Dendritic cell treated with granulocyte-macrophage colony-stimulating factor and Interleukin-4, amounts not matched to agents 40 ng/mL and 50 ng/mL, for 4 days (primary cell): ENCODE results near the gene ATG7.

Source experiments
- H3K27ac Mint-ChIP-seq: one replicate; pipeline ENCODE4 v1.8.0; 2022; ENCODE audit warnings: mild to moderate bottlenecking, mixed read lengths
- H3K27me3 Mint-ChIP-seq: one replicate; pipeline ENCODE4 v1.8.0; 2022; ENCODE audit warnings: mild to moderate bottlenecking, mixed read lengths
- H3K36me3 Mint-ChIP-seq: one replicate; pipeline ENCODE4 v1.8.0; 2022; ENCODE audit warnings: low read depth, mixed read lengths
- H3K4me1 Mint-ChIP-seq: one replicate; pipeline ENCODE4 v1.8.0; 2022; ENCODE audit warnings: low read depth, mixed read lengths
- H3K4me3 Mint-ChIP-seq: one replicate; pipeline ENCODE4 v1.8.0; 2022; ENCODE audit warnings: mild to moderate bottlenecking, moderate library complexity, mixed read lengths
- H3K9me3 Mint-ChIP-seq: one replicate; pipeline ENCODE4 v1.8.0; 2022; ENCODE audit warnings: mixed read lengths
- intact Hi-C: fragments of 100-400 bp; cut with micrococcal nuclease; formaldehyde crosslinking; loops from one replicate; pipeline ENCODE4 v1.15.0; 2022

The ATG7 gene

DNA sequence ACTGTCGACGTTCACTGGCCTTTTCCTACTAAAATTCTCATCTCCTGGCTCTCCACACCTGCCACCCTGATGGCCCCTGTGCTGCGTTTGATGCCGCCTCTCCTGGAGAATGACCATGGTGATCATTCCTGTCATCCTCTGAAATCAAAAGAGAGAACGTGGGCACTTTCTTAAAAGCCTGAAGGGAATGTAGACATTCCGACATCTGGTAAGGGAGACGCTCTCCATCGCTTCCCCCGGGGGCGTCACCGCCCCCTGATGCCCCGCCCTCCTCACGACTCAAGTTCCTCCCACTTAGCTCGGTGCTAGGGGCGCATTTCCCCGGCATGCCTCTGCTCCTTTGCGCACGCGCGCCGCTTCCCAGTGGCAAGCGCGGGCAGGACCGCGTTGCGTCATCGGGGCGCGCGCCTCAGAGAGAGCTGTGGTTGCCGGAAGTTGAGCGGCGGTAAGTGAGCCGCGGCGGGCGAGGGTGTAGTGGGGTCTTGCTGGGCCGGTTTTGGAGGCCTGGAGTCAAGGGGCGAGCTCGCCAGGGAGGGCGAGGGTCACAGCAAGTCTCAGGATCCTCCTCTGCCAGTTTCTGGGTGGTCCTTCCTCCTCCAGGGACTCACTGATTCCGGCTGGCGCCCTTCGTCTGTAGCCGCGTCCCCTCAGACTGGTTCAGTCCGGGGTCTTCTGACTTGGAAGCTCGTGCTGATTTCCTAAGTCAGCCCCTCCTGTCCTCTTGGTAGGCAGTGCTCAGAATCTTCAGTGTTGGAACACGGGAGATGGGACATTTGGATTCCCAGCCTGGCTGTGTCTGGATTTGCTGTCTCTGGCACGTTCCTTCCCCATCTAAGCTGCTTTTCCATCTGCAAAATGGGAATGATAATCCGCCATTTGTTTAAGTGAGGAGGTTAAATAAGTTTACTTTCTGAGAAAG, at the start of gene ATG7:
TSS of gene ATG7 (plus strand) at position 412 of the 919 bp plus-strand sequence. CDS start 26,299 bp downstream, outside the sequence.
- H3K9me3 Mint-ChIP-seq = peaks cover 21% of the 10 kb centered on the region
- H3K27ac Mint-ChIP-seq = peak within 1 kb of the TSS; percentile 96
- H3K27me3 Mint-ChIP-seq = no peaks in the 10 kb centered on the region
- H3K4me1 Mint-ChIP-seq = peaks cover 55% of the 10 kb centered on the region
- peaks cover 39% of the 10 kb centered on the region for H3K36me3 Mint-ChIP-seq
- peak within 1 kb of the TSS; percentile 79 for H3K4me3 Mint-ChIP-seq
- intact Hi-C loops = loop anchor here (5.0 kb wide), 1 partner anchor 35 kb away; no protein-coding TSS in a partner anchor

- Mint-ChIP-seq H3K27ac (no peak overlapping the region), H3K27me3 (no peaks in the 10 kb centered on the region), H3K4me1 (peaks cover 70% of the 10 kb centered on the region), H3K36me3 (peaks cover 83% of the 10 kb centered on the region), H3K9me3 (no peaks in the 10 kb centered on the region), H3K4me3 (no peak overlapping the region)
- intact Hi-C loops = no loop called here
Observed at GRCh38 chr3:11224010-11224409, 48.2 kb upstream of the ATG7 start.

- peaks cover 86% of the 10 kb centered on the region for H3K36me3 Mint-ChIP-seq
- peak overlapping the region; percentile 75 for H3K27ac Mint-ChIP-seq
- H3K9me3 Mint-ChIP-seq = no peaks in the 10 kb centered on the region
- H3K27me3 Mint-ChIP-seq = no peaks in the 10 kb centered on the region
- H3K4me3 Mint-ChIP-seq = peak overlapping the region; percentile 62
- intact Hi-C loops = no loop called here
- H3K4me1 Mint-ChIP-seq = peaks cover 74% of the 10 kb centered on the region
Observed at GRCh38 chr3:11224870-11225229, 47.3 kb upstream of the ATG7 start.

- Mint-ChIP-seq H3K36me3 (peaks cover 98% of the 10 kb centered on the region), H3K4me1 (peaks cover 85% of the 10 kb centered on the region), H3K9me3 (no peaks in the 10 kb centered on the region), H3K27ac (peak overlapping the region; percentile 75), H3K27me3 (no peaks in the 10 kb centered on the region), H3K4me3 (peak overlapping the region; percentile 35)
- intact Hi-C loops = no loop called here
Observed at GRCh38 chr3:11226042-11226370, 46.2 kb upstream of the ATG7 start.

DNA sequence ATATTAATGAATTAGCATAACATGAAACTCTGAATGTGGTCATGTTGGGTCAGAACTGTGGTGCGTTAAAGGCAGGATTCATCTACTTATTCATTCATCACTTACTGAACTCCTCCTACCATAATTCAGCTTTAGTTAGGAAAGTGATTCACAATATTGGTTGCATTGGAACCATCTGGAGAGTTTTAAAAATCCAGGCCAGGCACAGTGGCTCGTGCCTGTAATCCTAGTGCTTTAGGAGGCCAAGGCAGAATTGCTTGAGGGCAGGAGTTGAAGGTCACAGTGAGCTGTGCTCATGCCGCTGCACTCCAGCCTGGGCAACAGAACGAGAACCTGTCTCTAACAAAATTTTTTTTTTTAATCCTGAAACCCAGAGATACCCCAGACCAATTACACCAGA, 44.2 kb upstream of the ATG7 start:
- H3K27me3 Mint-ChIP-seq = no peaks in the 10 kb centered on the region
- H3K4me1 Mint-ChIP-seq = peaks cover 76% of the 10 kb centered on the region
- peaks cover 100% of the 10 kb centered on the region for H3K36me3 Mint-ChIP-seq
- no peak overlapping the region for H3K4me3 Mint-ChIP-seq
- H3K27ac Mint-ChIP-seq = no peak overlapping the region
- intact Hi-C loops = no loop called here
- H3K9me3 Mint-ChIP-seq = no peaks in the 10 kb centered on the region

DNA sequence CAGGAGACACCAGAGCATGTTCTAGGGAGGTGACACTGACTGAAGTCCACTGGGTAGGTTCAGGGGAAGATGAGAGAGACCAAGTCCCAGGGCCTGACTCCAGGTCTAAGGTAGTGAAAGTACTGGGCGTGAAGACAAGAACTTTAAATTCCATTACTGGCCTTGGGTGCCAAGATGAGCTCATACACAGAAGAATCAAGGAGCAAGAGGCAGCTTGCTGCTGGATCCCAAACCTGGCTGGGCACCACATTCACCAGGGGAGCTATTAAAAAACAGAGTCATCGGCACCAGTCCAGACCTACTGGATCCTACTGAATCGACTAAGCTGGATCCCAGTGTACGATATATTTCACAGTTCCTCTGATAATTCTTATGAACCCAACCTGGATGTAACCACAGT, 42.1 kb upstream of the ATG7 start:
- Mint-ChIP-seq H3K36me3 (peaks cover 100% of the 10 kb centered on the region), H3K4me1 (peaks cover 71% of the 10 kb centered on the region), H3K27me3 (no peaks in the 10 kb centered on the region), H3K9me3 (no peaks in the 10 kb centered on the region), H3K27ac (no peak overlapping the region), H3K4me3 (no peak overlapping the region)
- intact Hi-C loops = no loop called here

GRCh38 chr3:11230832-11231231, 41.4 kb upstream of the ATG7 start:
- intact Hi-C loops = no loop called here

GRCh38 chr3:11235385-11235784, 36.8 kb upstream of the ATG7 start:
- Mint-ChIP-seq H3K36me3 (peaks cover 100% of the 10 kb centered on the region), H3K27ac (no peak overlapping the region), H3K9me3 (no peaks in the 10 kb centered on the region), H3K27me3 (no peaks in the 10 kb centered on the region), H3K4me1 (peaks cover 32% of the 10 kb centered on the region), H3K4me3 (no peak overlapping the region)
- intact Hi-C loops = no loop called here

More at GRCh38 chr3:11230832-11231231, 41.4 kb upstream of the ATG7 start:
- Mint-ChIP-seq H3K4me1 (peaks cover 64% of the 10 kb centered on the region), H3K27me3 (no peaks in the 10 kb centered on the region), H3K27ac (no peak overlapping the region), H3K9me3 (no peaks in the 10 kb centered on the region), H3K4me3 (no peak overlapping the region), H3K36me3 (peaks cover 100% of the 10 kb centered on the region)

DNA sequence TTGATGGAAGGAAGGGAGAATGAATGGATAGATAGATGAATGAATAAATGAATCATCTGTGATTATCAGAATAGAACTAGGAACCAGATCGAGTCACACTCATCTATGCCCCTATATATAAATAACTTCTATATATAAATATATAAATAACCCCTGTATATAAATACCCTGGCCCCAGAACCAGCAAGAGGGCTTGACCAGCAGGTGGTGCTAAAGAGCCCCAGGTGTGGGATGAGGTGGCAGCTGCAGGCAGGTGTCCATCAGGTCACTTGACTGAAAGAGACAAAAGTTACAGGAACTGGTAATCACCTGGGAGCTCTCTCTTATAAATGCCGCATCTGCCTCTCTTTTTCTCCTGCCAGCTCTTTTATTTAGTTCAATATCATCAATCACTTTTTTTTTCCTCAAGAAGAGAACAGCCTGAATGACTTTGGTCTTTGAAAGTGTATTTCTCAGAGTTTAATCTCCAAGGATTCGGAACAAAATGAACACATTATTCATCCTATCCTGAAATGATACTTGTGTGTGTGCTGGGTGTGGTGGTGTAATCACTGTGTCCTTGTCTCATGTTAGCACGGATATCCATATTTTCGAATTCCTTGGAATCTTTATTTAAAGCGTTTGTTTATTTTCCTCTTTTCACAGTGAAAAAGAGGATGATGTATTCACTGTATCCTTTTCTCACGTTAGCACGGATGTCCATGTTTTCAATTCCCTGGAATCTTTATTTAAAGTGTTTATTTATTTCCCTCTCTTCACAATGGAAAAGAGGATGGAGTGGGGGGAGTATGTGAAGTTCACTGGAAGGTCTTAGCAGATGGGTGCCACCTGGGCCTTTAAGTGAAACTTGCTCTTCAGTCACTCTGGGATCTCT, 35.4 kb upstream of the ATG7 start:
- H3K27me3 Mint-ChIP-seq = peaks cover 4% of the 10 kb centered on the region
- peaks cover 99% of the 10 kb centered on the region for H3K36me3 Mint-ChIP-seq
- H3K4me1 Mint-ChIP-seq = peaks cover 28% of the 10 kb centered on the region
- no peak overlapping the region for H3K27ac Mint-ChIP-seq
- no peaks in the 10 kb centered on the region for H3K9me3 Mint-ChIP-seq
- intact Hi-C loops = no loop called here
- no peak overlapping the region for H3K4me3 Mint-ChIP-seq

GRCh38 chr3:11238060-11238459, 34.1 kb upstream of the ATG7 start:
- intact Hi-C loops = no loop called here
- peaks cover 99% of the 10 kb centered on the region for H3K36me3 Mint-ChIP-seq
- no peaks in the 10 kb centered on the region for H3K9me3 Mint-ChIP-seq
- H3K4me1 Mint-ChIP-seq = peaks cover 26% of the 10 kb centered on the region
- H3K27ac Mint-ChIP-seq = no peak overlapping the region
- H3K27me3 Mint-ChIP-seq = peaks cover 4% of the 10 kb centered on the region
- no peak overlapping the region for H3K4me3 Mint-ChIP-seq

DNA sequence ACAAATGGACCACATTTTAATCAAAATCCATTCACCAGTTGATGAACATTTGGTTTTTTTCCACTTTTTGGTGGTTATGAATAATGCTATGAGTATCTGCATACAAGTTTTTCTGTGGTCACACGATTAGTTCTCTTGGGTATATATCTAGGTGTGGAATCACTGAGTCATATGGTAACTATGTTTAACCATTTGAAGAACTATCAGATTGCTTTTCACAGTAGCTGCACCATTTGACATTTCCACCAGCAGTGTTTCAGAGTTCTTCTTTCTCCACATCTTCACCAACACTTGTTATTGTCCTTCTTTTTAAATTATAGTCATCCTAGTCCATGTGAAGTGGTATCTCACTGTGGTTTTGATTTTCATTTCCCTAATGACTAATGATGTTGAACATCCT, 33.3 kb upstream of the ATG7 start:
- no peaks in the 10 kb centered on the region for H3K9me3 Mint-ChIP-seq
- no peak overlapping the region for H3K27ac Mint-ChIP-seq
- H3K36me3 Mint-ChIP-seq = peaks cover 99% of the 10 kb centered on the region
- H3K4me1 Mint-ChIP-seq = peaks cover 26% of the 10 kb centered on the region
- H3K27me3 Mint-ChIP-seq = peaks cover 4% of the 10 kb centered on the region
- intact Hi-C loops = no loop called here
- H3K4me3 Mint-ChIP-seq = no peak overlapping the region

DNA sequence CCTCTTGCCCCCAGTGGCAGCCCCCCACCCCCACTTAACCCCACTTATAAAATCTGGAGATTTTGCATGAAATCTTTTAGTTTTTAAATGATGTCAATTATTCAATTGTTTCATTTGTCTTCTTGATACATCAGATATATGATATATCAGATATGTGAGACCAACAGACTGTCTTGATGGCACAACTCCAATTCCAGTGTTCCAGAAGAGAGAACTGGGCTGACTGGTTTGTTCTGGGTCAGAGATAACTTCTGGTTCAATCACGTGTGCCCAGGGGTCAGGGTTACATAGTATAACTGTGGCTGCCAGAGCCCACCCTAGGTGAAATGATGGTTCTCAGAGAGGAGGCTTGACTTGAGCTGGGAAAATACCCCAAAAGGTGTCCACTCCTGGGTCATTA, 32.4 kb upstream of the ATG7 start:
- H3K9me3 Mint-ChIP-seq = no peaks in the 10 kb centered on the region
- intact Hi-C loops = no loop called here
- H3K36me3 Mint-ChIP-seq = peaks cover 99% of the 10 kb centered on the region
- H3K27me3 Mint-ChIP-seq = peaks cover 4% of the 10 kb centered on the region
- H3K4me3 Mint-ChIP-seq = no peak overlapping the region
- H3K4me1 Mint-ChIP-seq = peaks cover 29% of the 10 kb centered on the region
- H3K27ac Mint-ChIP-seq = no peak overlapping the region

DNA sequence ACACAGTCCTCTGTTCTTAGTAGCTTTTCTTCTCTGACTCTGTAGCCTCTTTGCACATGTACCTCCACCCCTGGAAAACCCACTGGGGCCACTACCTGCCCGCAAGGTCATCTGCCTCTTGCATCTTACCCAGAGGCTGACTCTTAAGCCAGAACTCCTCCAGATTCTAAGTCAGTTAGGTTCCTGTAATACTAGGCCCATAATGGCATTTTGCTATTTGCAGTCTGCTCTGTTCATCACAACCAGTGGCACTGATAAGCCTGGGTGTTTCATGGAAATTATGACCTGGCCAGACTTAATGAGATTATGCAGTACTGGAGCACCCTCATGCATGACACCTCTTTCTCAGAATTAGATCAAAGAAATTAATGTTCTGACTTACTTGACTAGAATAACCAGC, 31.7 kb upstream of the ATG7 start:
- H3K27ac Mint-ChIP-seq = no peak overlapping the region
- H3K27me3 Mint-ChIP-seq = peaks cover 4% of the 10 kb centered on the region
- no peak overlapping the region for H3K4me3 Mint-ChIP-seq
- intact Hi-C loops = no loop called here
- peaks cover 30% of the 10 kb centered on the region for H3K4me1 Mint-ChIP-seq
- peaks cover 94% of the 10 kb centered on the region for H3K36me3 Mint-ChIP-seq
- H3K9me3 Mint-ChIP-seq = no peaks in the 10 kb centered on the region

DNA sequence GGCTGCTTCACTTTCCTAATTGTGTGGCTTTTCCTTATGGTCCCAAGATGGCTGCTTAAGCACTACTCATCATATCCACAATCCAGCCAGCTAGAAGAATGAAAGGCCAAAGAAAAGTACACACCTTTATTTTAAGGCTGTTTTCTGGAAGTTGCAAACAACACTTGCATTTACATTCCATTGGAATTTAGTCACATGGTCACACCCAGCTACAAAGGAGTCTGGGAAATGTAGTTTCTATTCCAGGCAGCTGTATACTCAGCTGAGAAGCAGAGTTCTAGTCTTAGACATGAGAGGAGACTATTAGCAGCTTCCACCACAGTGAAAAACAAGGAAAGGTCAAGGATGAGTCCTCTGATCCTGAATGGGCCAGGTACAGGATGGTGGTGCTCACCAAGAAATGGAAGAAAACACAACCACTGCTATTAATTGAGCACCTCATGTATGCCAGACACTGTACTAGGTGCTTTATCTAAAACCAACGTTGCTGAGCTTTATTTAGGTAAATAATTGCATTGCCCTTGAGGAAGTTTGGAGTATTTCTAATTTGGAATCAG, 28.0 kb upstream of the ATG7 start:
- H3K27ac Mint-ChIP-seq = no peak overlapping the region
- H3K27me3 Mint-ChIP-seq = peaks cover 4% of the 10 kb centered on the region
- H3K4me3 Mint-ChIP-seq = no peak overlapping the region
- intact Hi-C loops = no loop called here
- H3K9me3 Mint-ChIP-seq = no peaks in the 10 kb centered on the region
- H3K4me1 Mint-ChIP-seq = peaks cover 40% of the 10 kb centered on the region
- peaks cover 79% of the 10 kb centered on the region for H3K36me3 Mint-ChIP-seq
